Neuronal stem cell (in vitro differentiated cells): ENCODE data around the gene XPR1.
A peak's percentile ranks its signal among the peaks of the same experiment; 100 is the strongest.
"Not testable (repeated sequence)": the region's sequence is repeated elsewhere in the genome, so short reads cannot be mapped to it uniquely, and the experiment has no call there.

ENCODE experiments used
- DNase-seq: peaks from one replicate; pipeline ENCODE4 v3.0.0-alpha.2; 2013; ENCODE audit warnings: low spot score
- H2AFZ ChIP-seq: one replicate; pipeline ENCODE4 v1.6.1; 2013; ENCODE audit warnings: mild to moderate bottlenecking, low read length, inconsistent platforms
- H2AK5ac ChIP-seq: 2 replicates; pipeline ENCODE4 v1.6.1; 2013; ENCODE audit warnings: low read depth, mild to moderate bottlenecking, inconsistent platforms, low read length, moderate library complexity, mixed read lengths
- H2BK120ac ChIP-seq: 2 replicates; pipeline ENCODE4 v1.6.1; 2013; ENCODE audit warnings: low read depth, mild to moderate bottlenecking, inconsistent platforms, low read length, moderate library complexity, mixed read lengths
- H2BK12ac ChIP-seq: one replicate; pipeline ENCODE4 v1.6.1; 2013; ENCODE audit warnings: low read length, inconsistent platforms
- H2BK15ac ChIP-seq: 2 replicates; pipeline ENCODE4 v1.6.1; 2013; ENCODE audit warnings: mild to moderate bottlenecking, low read length, inconsistent platforms, mixed read lengths
- H2BK5ac ChIP-seq: one replicate; pipeline ENCODE4 v1.6.1; 2013; ENCODE audit warnings: inconsistent platforms, mild to moderate bottlenecking, low read length, moderate library complexity
- H3K14ac ChIP-seq: one replicate; pipeline ENCODE4 v1.6.1; 2013; ENCODE audit warnings: low read length, inconsistent platforms
- H3K18ac ChIP-seq: 2 replicates; pipeline ENCODE4 v1.6.1; 2013; ENCODE audit warnings: low read length, inconsistent platforms
- H3K23ac ChIP-seq: 2 replicates; pipeline ENCODE4 v1.6.1; 2013; ENCODE audit warnings: low read depth, mild to moderate bottlenecking, mixed read lengths, low read length, inconsistent platforms; ENCODE audit not compliant: poor library complexity
- H3K27ac ChIP-seq: replicated peaks from 3 replicates; pipeline ENCODE4 v1.5.1; 2013; ENCODE audit warnings: low read length, inconsistent platforms
- H3K27me3 ChIP-seq, 3 experiments: 2 replicates each; pipeline ENCODE4 v1.6.1; 2013; ENCODE audit warnings: low read length in 3 of 3, mild to moderate bottlenecking in 2 of 3, inconsistent platforms in 1 of 3, low read depth in 1 of 3, mixed read lengths in 1 of 3, moderate library complexity in 1 of 3; ENCODE audit not compliant: control insufficient read depth in 3 of 3, insufficient read depth in 3 of 3
- H3K36me3 ChIP-seq, 2 donors: replicated peaks in 1 of 2; 2 replicates each; pipeline ENCODE4 v1.6.1; 2013; ENCODE audit warnings: low read length in 2 of 2; ENCODE audit not compliant: control insufficient read depth in 2 of 2, insufficient read depth in 2 of 2
- H3K4ac ChIP-seq: 2 replicates; pipeline ENCODE4 v1.6.1; 2013; ENCODE audit warnings: inconsistent platforms, mild to moderate bottlenecking, low read length, moderate library complexity
- H3K4me1 ChIP-seq, 2 donors: 1 replicate in 1 of 2; 2 replicates in 1 of 2; pipeline ENCODE4 v1.6.1; 2013; ENCODE audit warnings: low read length in 2 of 2, low read depth in 1 of 2; ENCODE audit not compliant: control insufficient read depth in 2 of 2, insufficient read depth in 1 of 2
- H3K4me2 ChIP-seq: one replicate; pipeline ENCODE4 v1.6.1; 2013; ENCODE audit warnings: mild to moderate bottlenecking, low read length, inconsistent platforms; ENCODE audit not compliant: insufficient read depth, poor library complexity, severe bottlenecking
- H3K4me3 ChIP-seq, 2 donors: 2 replicates each; pipeline ENCODE4 v1.5.1; 2013; ENCODE audit warnings: low read length in 2 of 2, mild to moderate bottlenecking in 2 of 2, inconsistent platforms in 1 of 2, moderate library complexity in 1 of 2
- H3K79me1 ChIP-seq: one replicate; pipeline ENCODE4 v1.6.1; 2013; ENCODE audit warnings: low read depth, mild to moderate bottlenecking, inconsistent platforms, low read length, moderate library complexity
- H3K9ac ChIP-seq: one replicate; pipeline ENCODE4 v1.6.1; 2013; ENCODE audit warnings: mild to moderate bottlenecking, low read depth, low read length, inconsistent platforms; ENCODE audit not compliant: poor library complexity
- H3K9me3 ChIP-seq, 2 donors: replicated peaks in 1 of 2; 2 replicates each; pipeline versions ENCODE3 to v1.6.1; 2013; ENCODE audit warnings: low read length in 2 of 2, mild to moderate bottlenecking in 2 of 2, inconsistent platforms in 1 of 2, low read depth in 1 of 2, mixed read lengths in 1 of 2, moderate library complexity in 1 of 2; ENCODE audit not compliant: control insufficient read depth in 2 of 2, insufficient read depth in 1 of 2
- H4K8ac ChIP-seq: one replicate; pipeline ENCODE4 v1.6.1; 2013; ENCODE audit warnings: low read depth, mild to moderate bottlenecking, inconsistent platforms, low read length, moderate library complexity
- H4K91ac ChIP-seq: one replicate; pipeline ENCODE4 v1.6.1; 2013; ENCODE audit warnings: low read length, low read depth, mild to moderate bottlenecking, inconsistent platforms; ENCODE audit not compliant: poor library complexity
- WGBS, 2 donors: extraction: QIAGEN DNeasy Blood & Tissue Kit; methylation state at CpG; one replicate each; pipeline ENCODE4 v1.1.7; 2013; ENCODE audit warnings: missing lambda C conversion rate in 2 of 2, mixed read lengths in 1 of 2; ENCODE audit not compliant: insufficient read length in 2 of 2, insufficient replicate concordance in 1 of 2; ENCODE audit errors: extremely low coverage in 2 of 2; 5-methylcytosine and 5-hydroxymethylcytosine counted together

XPR1 gene

GRCh38 chr1:180854001-180854400 is 222.2 kb downstream of the XPR1 start:
- H3K4ac ChIP-seq: no peak overlapping the region
- no peak overlapping the region for H2AK5ac ChIP-seq
- no peak overlapping the region for H3K18ac ChIP-seq
- H3K27ac ChIP-seq: no peak overlapping the region
- no peak overlapping the region for H2BK12ac ChIP-seq
- no peak overlapping the region for H3K14ac ChIP-seq
- no peak overlapping the region for H4K91ac ChIP-seq
- no CpG with 5 or more reads among the region's 2 CpGs for WGBS, 2 donors
- peaks cover 0 to 5% of the 10 kb centered on the region in 2 donors for H3K36me3 ChIP-seq
- H3K9me3 ChIP-seq: peaks cover 0 to 3% of the 10 kb centered on the region in 2 donors
- no peak overlapping the region for H2BK120ac ChIP-seq
- H3K27me3 ChIP-seq: no peaks in the 10 kb centered on the region
- DNase-seq: no peak
- peak overlapping the region; percentile 30 for H2AFZ ChIP-seq
- no peak overlapping the region for H3K4me3 ChIP-seq
- H4K8ac ChIP-seq: no peak overlapping the region
- H3K23ac ChIP-seq: no peak overlapping the region
- no peak overlapping the region for H3K9ac ChIP-seq
- no peaks in the 10 kb centered on the region for H3K79me1 ChIP-seq
- peaks cover 5 to 22% of the 10 kb centered on the region in 2 donors for H3K4me1 ChIP-seq
- H2BK15ac ChIP-seq: no peak overlapping the region
- no peak overlapping the region for H2BK5ac ChIP-seq
- H3K4me2 ChIP-seq: no peak overlapping the region

GRCh38 chr1:180854456-180854855 is 222.6 kb downstream of the XPR1 start:
- peaks cover 0 to 5% of the 10 kb centered on the region in 2 donors for H3K36me3 ChIP-seq
- no peak overlapping the region for H3K9ac ChIP-seq
- no peak overlapping the region for H4K91ac ChIP-seq
- WGBS, 2 donors: no CpG with 5 or more reads among the region's 5 CpGs
- H3K4me1 ChIP-seq: peaks cover 5 to 25% of the 10 kb centered on the region in 2 donors
- no peak overlapping the region for H3K4ac ChIP-seq
- H2BK5ac ChIP-seq: no peak overlapping the region
- no peaks in the 10 kb centered on the region for H3K79me1 ChIP-seq
- no peak overlapping the region for H3K4me3 ChIP-seq
- no peak overlapping the region for H2BK15ac ChIP-seq
- no peaks in the 10 kb centered on the region for H3K27me3 ChIP-seq
- H4K8ac ChIP-seq: no peak overlapping the region
- H3K4me2 ChIP-seq: no peak overlapping the region
- peaks cover 0 to 3% of the 10 kb centered on the region in 2 donors for H3K9me3 ChIP-seq
- H3K14ac ChIP-seq: no peak overlapping the region
- H3K27ac ChIP-seq: peak overlapping the region; percentile 4
- DNase-seq: no peak
- H2BK12ac ChIP-seq: no peak overlapping the region
- peak overlapping the region; percentile 30 for H2AFZ ChIP-seq
- H2AK5ac ChIP-seq: no peak overlapping the region
- H2BK120ac ChIP-seq: no peak overlapping the region
- no peak overlapping the region for H3K18ac ChIP-seq
- no peak overlapping the region for H3K23ac ChIP-seq

- no CpG with 5 or more reads among the region's 7 CpGs for WGBS, 2 donors
- H3K36me3 ChIP-seq, H3K9ac ChIP-seq, H3K9me3 ChIP-seq, H2AFZ ChIP-seq, H4K91ac ChIP-seq, H4K8ac ChIP-seq, H3K14ac ChIP-seq, H3K23ac ChIP-seq, H2BK5ac ChIP-seq, H3K27ac ChIP-seq, H3K4me3 ChIP-seq, H3K4me2 ChIP-seq, DNase-seq, H3K27me3 ChIP-seq, H3K4ac ChIP-seq, H3K18ac ChIP-seq, H2BK12ac ChIP-seq, H2AK5ac ChIP-seq, H2BK120ac ChIP-seq, H3K79me1 ChIP-seq, H2BK15ac ChIP-seq: not testable (repeated sequence)
- H3K4me1 ChIP-seq: peaks cover 5 to 22% of the 10 kb centered on the region in 2 donors
These were observed 226.3 kb downstream of the XPR1 start for GRCh38 chr1:180857947-180858725.

DNA sequence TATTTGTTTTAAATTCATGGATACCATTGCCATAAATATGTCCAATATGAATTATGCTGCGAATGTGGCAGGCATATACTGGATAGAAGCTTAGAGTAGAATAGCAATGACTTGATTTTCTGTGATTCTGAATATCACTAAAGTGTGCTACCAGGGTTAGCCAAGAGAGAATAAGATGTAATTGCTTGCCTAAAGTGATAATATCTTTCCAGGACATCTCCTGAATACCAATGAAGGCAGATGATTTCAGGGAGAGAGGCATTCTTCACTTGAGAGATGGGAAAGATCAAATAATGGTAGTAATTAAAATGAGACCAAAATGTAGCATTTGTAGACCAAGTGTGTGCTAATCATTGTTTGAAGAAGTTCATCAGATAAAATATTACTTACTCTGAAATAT is 227.5 kb downstream of the XPR1 start:
- no peak overlapping the region for H3K27ac ChIP-seq
- no peak overlapping the region for H3K4ac ChIP-seq
- H3K27me3 ChIP-seq: no peaks in the 10 kb centered on the region
- H3K4me1 ChIP-seq: peaks cover 5 to 11% of the 10 kb centered on the region in 2 donors
- peaks cover 0 to 12% of the 10 kb centered on the region in 2 donors for H3K36me3 ChIP-seq
- H3K4me2 ChIP-seq: no peak overlapping the region
- no peak for DNase-seq
- no peak overlapping the region for H2BK15ac ChIP-seq
- H2BK5ac ChIP-seq: no peak overlapping the region
- H3K9ac ChIP-seq: no peak overlapping the region
- H3K18ac ChIP-seq: no peak overlapping the region
- H2BK12ac ChIP-seq: no peak overlapping the region
- no peak overlapping the region for H4K91ac ChIP-seq
- H2AK5ac ChIP-seq: no peak overlapping the region
- H3K23ac ChIP-seq: no peak overlapping the region
- no peaks in the 10 kb centered on the region for H3K79me1 ChIP-seq
- H2BK120ac ChIP-seq: no peak overlapping the region
- WGBS, 2 donors: no CpG with 5 or more reads among the region's 1 CpG
- no peaks in the 10 kb centered on the region for H3K9me3 ChIP-seq
- H4K8ac ChIP-seq: no peak overlapping the region
- no peak overlapping the region for H3K4me3 ChIP-seq
- H2AFZ ChIP-seq: no peak overlapping the region
- H3K14ac ChIP-seq: no peak overlapping the region
